ENCODE measurements around the gene TTC23L.
"Not testable (repeated sequence)": the region's sequence is repeated elsewhere in the genome, so short reads cannot be mapped to it uniquely, and the experiment has no call there.

The TTC23L gene

GRCh38 chr5:34900652-34901051 is 61.7 kb downstream of the TTC23L start:
- Histone ChIP-seq H3K27ac (ENCODE audit: low read length) (no peak overlapping the region), H3K36me3 (ENCODE audit: control insufficient read depth, low read depth, low read length) (no peaks in the 10 kb centered on the region), H3K4me3 (ENCODE audit: low read length) (no peak overlapping the region), H3K4me1 (ENCODE audit: control insufficient read depth, low read depth, low read length) (no peaks in the 10 kb centered on the region), H3K9ac (ENCODE audit: low read length) (no peak overlapping the region), H3K27me3 (ENCODE audit: control insufficient read depth, insufficient read depth, low read length) (no peaks in the 10 kb centered on the region), H3K9me3 (ENCODE audit: control insufficient read depth, low read depth, low read length) (no peaks in the 10 kb centered on the region)

GRCh38 chr5:34903260-34903659 is 64.3 kb downstream of the TTC23L start:
- no peaks in the 10 kb centered on the region for H3K27me3 ChIP-seq (ENCODE audit: control insufficient read depth, insufficient read depth, low read length)
- no peak overlapping the region for H3K27ac ChIP-seq (ENCODE audit: low read length)
- H3K4me1 ChIP-seq (ENCODE audit: control insufficient read depth, low read depth, low read length), result no peaks in the 10 kb centered on the region
- no peak overlapping the region for H3K4me3 ChIP-seq (ENCODE audit: low read length)
- no peaks in the 10 kb centered on the region for H3K9me3 ChIP-seq (ENCODE audit: control insufficient read depth, low read depth, low read length)
- peaks cover 6% of the 10 kb centered on the region for H3K36me3 ChIP-seq (ENCODE audit: control insufficient read depth, low read depth, low read length)
- H3K9ac ChIP-seq (ENCODE audit: low read length), result no peak overlapping the region

- Histone ChIP-seq H3K27ac (ENCODE audit: low read length) (no peak overlapping the region), H3K27me3 (ENCODE audit: control insufficient read depth, insufficient read depth, low read length) (no peaks in the 10 kb centered on the region), H3K36me3 (ENCODE audit: control insufficient read depth, low read depth, low read length) (peaks cover 26% of the 10 kb centered on the region), H3K4me1 (ENCODE audit: control insufficient read depth, low read depth, low read length) (no peaks in the 10 kb centered on the region), H3K9me3 (ENCODE audit: control insufficient read depth, low read depth, low read length) (no peaks in the 10 kb centered on the region), H3K4me3 (ENCODE audit: low read length) (no peak overlapping the region), H3K9ac (ENCODE audit: low read length) (no peak overlapping the region)
Observed at GRCh38 chr5:34905564-34905963, 66.6 kb downstream of the TTC23L start.

GRCh38 chr5:34913072-34913471 is 74.1 kb downstream of the TTC23L start:
- Histone ChIP-seq H3K4me1 (ENCODE audit: control insufficient read depth, low read depth, low read length) (peaks cover 8% of the 10 kb centered on the region), H3K27me3 (ENCODE audit: control insufficient read depth, insufficient read depth, low read length) (no peaks in the 10 kb centered on the region), H3K4me3 (ENCODE audit: low read length) (no peak overlapping the region), H3K9ac (ENCODE audit: low read length) (no peak overlapping the region), H3K27ac (ENCODE audit: low read length) (no peak overlapping the region), H3K9me3 (ENCODE audit: control insufficient read depth, low read depth, low read length) (no peaks in the 10 kb centered on the region), H3K36me3 (ENCODE audit: control insufficient read depth, low read depth, low read length) (peaks cover 37% of the 10 kb centered on the region)

GRCh38 chr5:34914671-34915138 is 75.7 kb downstream of the TTC23L start:
- Histone ChIP-seq H3K9me3 (ENCODE audit: control insufficient read depth, low read depth, low read length) (no peaks in the 10 kb centered on the region), H3K27me3 (ENCODE audit: control insufficient read depth, insufficient read depth, low read length) (no peaks in the 10 kb centered on the region), H3K4me3 (ENCODE audit: low read length) (peak overlapping the region; percentile 87), H3K4me1 (ENCODE audit: control insufficient read depth, low read depth, low read length) (peaks cover 8% of the 10 kb centered on the region), H3K27ac (ENCODE audit: low read length) (peak overlapping the region; percentile 75), H3K9ac (ENCODE audit: low read length) (peak overlapping the region; percentile 99), H3K36me3 (ENCODE audit: control insufficient read depth, low read depth, low read length) (peaks cover 34% of the 10 kb centered on the region)

GRCh38 chr5:34915139-34915855 is 76.3 kb downstream of the TTC23L start, which contains the start of the genes BRIX1 and RAD1:
BRIX1 (plus strand) TSS chr5:34915711; CDS start chr5:34915739, 28 bp downstream.
RAD1 (minus strand) TSS chr5:34915504; CDS start chr5:34914892, 612 bp downstream.
- Histone ChIP-seq H3K9ac (ENCODE audit: low read length) (peak within 1 kb of the TSS; percentile 99), H3K27me3 (ENCODE audit: control insufficient read depth, insufficient read depth, low read length) (no peaks in the 10 kb centered on the region), H3K4me3 (ENCODE audit: low read length) (peak within 1 kb of the TSS; percentile 87), H3K27ac (ENCODE audit: low read length) (peak within 1 kb of the TSS; percentile 96), H3K4me1 (ENCODE audit: control insufficient read depth, low read depth, low read length) (peaks cover 8% of the 10 kb centered on the region), H3K36me3 (ENCODE audit: control insufficient read depth, low read depth, low read length) (peaks cover 35% of the 10 kb centered on the region), H3K9me3 (ENCODE audit: control insufficient read depth, low read depth, low read length) (no peaks in the 10 kb centered on the region)

GRCh38 chr5:34915856-34916192 is 76.9 kb downstream of the TTC23L start:
- Histone ChIP-seq H3K9me3 (ENCODE audit: control insufficient read depth, low read depth, low read length) (no peaks in the 10 kb centered on the region), H3K27ac (ENCODE audit: low read length) (peak overlapping the region; percentile 96), H3K36me3 (ENCODE audit: control insufficient read depth, low read depth, low read length) (peaks cover 37% of the 10 kb centered on the region), H3K27me3 (ENCODE audit: control insufficient read depth, insufficient read depth, low read length) (no peaks in the 10 kb centered on the region), H3K9ac (ENCODE audit: low read length) (peak overlapping the region; percentile 99), H3K4me1 (ENCODE audit: control insufficient read depth, low read depth, low read length) (peaks cover 8% of the 10 kb centered on the region), H3K4me3 (ENCODE audit: low read length) (peak overlapping the region; percentile 87)

- Histone ChIP-seq H3K9ac (ENCODE audit: low read length) (peak overlapping the region; percentile 99), H3K36me3 (ENCODE audit: control insufficient read depth, low read depth, low read length) (peaks cover 37% of the 10 kb centered on the region), H3K9me3 (ENCODE audit: control insufficient read depth, low read depth, low read length) (no peaks in the 10 kb centered on the region), H3K4me1 (ENCODE audit: control insufficient read depth, low read depth, low read length) (peaks cover 8% of the 10 kb centered on the region), H3K27me3 (ENCODE audit: control insufficient read depth, insufficient read depth, low read length) (no peaks in the 10 kb centered on the region), H3K4me3 (ENCODE audit: low read length) (peak overlapping the region; percentile 87), H3K27ac (ENCODE audit: low read length) (peak overlapping the region; percentile 5)
Observed at GRCh38 chr5:34916518-34916917, 77.6 kb downstream of the TTC23L start.

GRCh38 chr5:34918025-34918424 is 79.1 kb downstream of the TTC23L start:
- H3K27ac ChIP-seq (ENCODE audit: low read length), result no peak overlapping the region
- H3K9ac ChIP-seq (ENCODE audit: low read length), result no peak overlapping the region
- H3K4me3 ChIP-seq (ENCODE audit: low read length), result no peak overlapping the region
- H3K4me1 ChIP-seq (ENCODE audit: control insufficient read depth, low read depth, low read length), result peaks cover 8% of the 10 kb centered on the region
- H3K36me3 ChIP-seq (ENCODE audit: control insufficient read depth, low read depth, low read length), result peaks cover 44% of the 10 kb centered on the region
- no peaks in the 10 kb centered on the region for H3K27me3 ChIP-seq (ENCODE audit: control insufficient read depth, insufficient read depth, low read length)
- no peaks in the 10 kb centered on the region for H3K9me3 ChIP-seq (ENCODE audit: control insufficient read depth, low read depth, low read length)

- Histone ChIP-seq H3K4me1 (ENCODE audit: control insufficient read depth, low read depth, low read length) (peaks cover 6% of the 10 kb centered on the region), H3K36me3 (ENCODE audit: control insufficient read depth, low read depth, low read length) (peaks cover 54% of the 10 kb centered on the region), H3K9me3 (ENCODE audit: control insufficient read depth, low read depth, low read length) (no peaks in the 10 kb centered on the region), H3K9ac (ENCODE audit: low read length) (no peak overlapping the region), H3K27me3 (ENCODE audit: control insufficient read depth, insufficient read depth, low read length) (no peaks in the 10 kb centered on the region), H3K4me3 (ENCODE audit: low read length) (no peak overlapping the region), H3K27ac (ENCODE audit: low read length) (no peak overlapping the region)
Observed at GRCh38 chr5:34919077-34919476, 80.1 kb downstream of the TTC23L start.

- peaks cover 81% of the 10 kb centered on the region for H3K36me3 ChIP-seq (ENCODE audit: control insufficient read depth, low read depth, low read length)
- not testable (repeated sequence) for H3K27ac ChIP-seq (ENCODE audit: low read length); H3K4me1 ChIP-seq (ENCODE audit: control insufficient read depth, low read depth, low read length)
Observed at GRCh38 chr5:34923256-34923655, 84.3 kb downstream of the TTC23L start.

More at GRCh38 chr5:34923256-34923655, 84.3 kb downstream of the TTC23L start:
- not testable (repeated sequence) for H3K4me3 ChIP-seq (ENCODE audit: low read length); H3K27me3 ChIP-seq (ENCODE audit: control insufficient read depth, insufficient read depth, low read length); H3K9me3 ChIP-seq (ENCODE audit: control insufficient read depth, low read depth, low read length); H3K9ac ChIP-seq (ENCODE audit: low read length)

Measured in iPS-18a (cell line).